Parathyroid adenoma (tissue), 2 donors: Measurements from ENCODE around the gene ADAMTS3.

Source experiments
- H2AFZ ChIP-seq: fragments of 300-600 bp; sonication (generic); one replicate; pipeline ENCODE4 v1.7.0; 2017; ENCODE audit warnings: antibody characterized with exemption, mild to moderate bottlenecking
- H3K27ac ChIP-seq: fragments of 300-600 bp; sonication (generic); one replicate; pipeline ENCODE4 v1.7.0; 2017
- H3K27me3 ChIP-seq: fragments of 300-600 bp; sonication (generic); one replicate; pipeline ENCODE4 v1.7.0; 2017; ENCODE audit warnings: low read length; ENCODE audit not compliant: control insufficient read depth, insufficient read depth
- H3K36me3 ChIP-seq: fragments of 300-600 bp; sonication (generic); one replicate; pipeline ENCODE4 v1.7.0; 2017; ENCODE audit warnings: low read length; ENCODE audit not compliant: control insufficient read depth, insufficient read depth
- H3K4me1 ChIP-seq: fragments of 300-600 bp; sonication (generic); one replicate; pipeline ENCODE4 v1.7.0; 2017; ENCODE audit warnings: control low read depth
- H3K4me2 ChIP-seq: fragments of 300-600 bp; sonication (generic); one replicate; pipeline ENCODE4 v1.7.0; 2017; ENCODE audit warnings: low read length
- H3K4me3 ChIP-seq: fragments of 300-600 bp; sonication (generic); one replicate; pipeline ENCODE4 v1.7.0; 2017; ENCODE audit warnings: low read depth, low read length
- H3K79me2 ChIP-seq: fragments of 300-600 bp; sonication (generic); one replicate; pipeline ENCODE4 v1.7.0; 2017; ENCODE audit warnings: control low read depth
- H3K9ac ChIP-seq: fragments of 300-600 bp; sonication (generic); one replicate; pipeline ENCODE4 v1.7.0; 2017; ENCODE audit warnings: mild to moderate bottlenecking
- H3K9me3 ChIP-seq: fragments of 300-600 bp; sonication (generic); one replicate; pipeline ENCODE4 v1.7.0; 2017; ENCODE audit warnings: low read length; ENCODE audit not compliant: control insufficient read depth
- CTCF ChIP-seq: fragments of 300-600 bp; sonication (generic); IDR thresholded peaks from one replicate; pipeline ENCODE4 v1.7.0; 2017; ENCODE audit warnings: antibody characterized with exemption, mild to moderate bottlenecking
- donor health status: primary hyperparathyroidism.

Gene ADAMTS3

GRCh38 chr4:72577211-72577610 lies 8.2 kb upstream of the ADAMTS3 start:
- H3K27ac ChIP-seq: no peak overlapping the region

GRCh38 chr4:72571337-72571736 lies 2.3 kb upstream of the ADAMTS3 start:
- Histone ChIP-seq H3K27me3 (no peaks in the 10 kb centered on the region), H2AFZ (no peak overlapping the region), H3K79me2 (no peaks in the 10 kb centered on the region), H3K9ac (no peak overlapping the region), H3K4me3 (no peak overlapping the region), H3K4me1 (peaks cover 6% of the 10 kb centered on the region), H3K36me3 (no peaks in the 10 kb centered on the region), H3K27ac (no peak overlapping the region), H3K9me3 (no peaks in the 10 kb centered on the region), H3K4me2 (no peak overlapping the region)
- no peak for TF ChIP-seq CTCF

More at GRCh38 chr4:72577211-72577610, 8.2 kb upstream of the ADAMTS3 start:
- H3K9me3 ChIP-seq: no peaks in the 10 kb centered on the region
- TF ChIP-seq CTCF: no peak
- H3K9ac ChIP-seq: no peak overlapping the region
- H3K4me2 ChIP-seq: no peak overlapping the region
- no peak overlapping the region for H3K4me3 ChIP-seq
- no peaks in the 10 kb centered on the region for H3K36me3 ChIP-seq
- no peak overlapping the region for H2AFZ ChIP-seq
- no peaks in the 10 kb centered on the region for H3K79me2 ChIP-seq
- no peaks in the 10 kb centered on the region for H3K4me1 ChIP-seq
- H3K27me3 ChIP-seq: no peaks in the 10 kb centered on the region

GRCh38 chr4:72569719-72570235 lies 756 bp upstream of the ADAMTS3 start:
- TF ChIP-seq CTCF: no peak
- peak overlapping the region; percentile 46 for H3K9ac ChIP-seq
- H3K36me3 ChIP-seq: no peaks in the 10 kb centered on the region
- H3K27me3 ChIP-seq: no peaks in the 10 kb centered on the region
- H3K9me3 ChIP-seq: no peaks in the 10 kb centered on the region
- no peaks in the 10 kb centered on the region for H3K79me2 ChIP-seq
- peak overlapping the region; percentile 75 for H3K4me3 ChIP-seq
- H3K4me1 ChIP-seq: peaks cover 6% of the 10 kb centered on the region
- peak overlapping the region; percentile 97 for H3K4me2 ChIP-seq
- H3K27ac ChIP-seq: peak overlapping the region; percentile 87
- peak overlapping the region; percentile 89 for H2AFZ ChIP-seq

- Histone ChIP-seq H2AFZ (peak overlapping the region; percentile 50), H3K4me2 (peak overlapping the region; percentile 97), H3K27ac (peak overlapping the region; percentile 87), H3K79me2 (no peaks in the 10 kb centered on the region), H3K4me3 (peak overlapping the region; percentile 75), H3K27me3 (no peaks in the 10 kb centered on the region), H3K9ac (no peak overlapping the region), H3K36me3 (no peaks in the 10 kb centered on the region), H3K9me3 (no peaks in the 10 kb centered on the region), H3K4me1 (peaks cover 6% of the 10 kb centered on the region)
- TF ChIP-seq CTCF: peak; percentile 43
Measured at GRCh38 chr4:72567821-72568675, 973 bp downstream of the ADAMTS3 start.
